Skeletal muscle tissue (tissue), 4 donors: ENCODE measurements around the gene NDUFS6. TPM values are rescaled to one million over a fixed set of nuclear protein-coding genes. Genes with fewer than 3 reads are reported as not detected.

Source experiments
- H3K27ac ChIP-seq: one replicate; pipeline ENCODE4 v1.7.0; 2013; ENCODE audit warnings: mild to moderate bottlenecking, low read depth, low read length, inconsistent platforms
- H3K27me3 ChIP-seq, 3 donors: one replicate each; pipeline ENCODE4 v1.7.0; 2013; ENCODE audit warnings: low read length in 3 of 3; ENCODE audit not compliant: control insufficient read depth in 3 of 3, insufficient read depth in 3 of 3
- H3K36me3 ChIP-seq, 3 donors: one replicate each; pipeline ENCODE4 v1.7.0; 2013; ENCODE audit warnings: low read length in 3 of 3; ENCODE audit not compliant: control insufficient read depth in 3 of 3, insufficient read depth in 3 of 3
- H3K4me1 ChIP-seq, 3 donors: one replicate each; pipeline ENCODE4 v1.7.0; 2013; ENCODE audit warnings: low read length in 3 of 3, mild to moderate bottlenecking in 3 of 3; ENCODE audit not compliant: control insufficient read depth in 3 of 3, insufficient read depth in 3 of 3
- H3K4me3 ChIP-seq, 3 donors: one replicate each; pipeline ENCODE4 v1.7.0; 2013; ENCODE audit warnings: low read length in 3 of 3
- H3K9ac ChIP-seq, 3 donors: one replicate each; pipeline ENCODE4 v1.7.0; 2013; ENCODE audit warnings: low read length in 3 of 3, mild to moderate bottlenecking in 3 of 3, moderate library complexity in 2 of 3, low read depth in 1 of 3
- H3K9me3 ChIP-seq, 3 donors: one replicate each; pipeline ENCODE4 v1.7.0; 2013; ENCODE audit warnings: low read length in 3 of 3; ENCODE audit not compliant: control insufficient read depth in 3 of 3
- total RNA-seq: library from RNA; depleted of rRNA; stranded (reverse); fragments of >200 nt; gene quantifications from one replicate; pipeline ENCODE4 v1.2.3, GENCODE V29; 2014
- donor health status: Osteomylitis.

Gene NDUFS6
- total RNA-seq, 1 donor from 2014 or later: 37.1 TPM

DNA sequence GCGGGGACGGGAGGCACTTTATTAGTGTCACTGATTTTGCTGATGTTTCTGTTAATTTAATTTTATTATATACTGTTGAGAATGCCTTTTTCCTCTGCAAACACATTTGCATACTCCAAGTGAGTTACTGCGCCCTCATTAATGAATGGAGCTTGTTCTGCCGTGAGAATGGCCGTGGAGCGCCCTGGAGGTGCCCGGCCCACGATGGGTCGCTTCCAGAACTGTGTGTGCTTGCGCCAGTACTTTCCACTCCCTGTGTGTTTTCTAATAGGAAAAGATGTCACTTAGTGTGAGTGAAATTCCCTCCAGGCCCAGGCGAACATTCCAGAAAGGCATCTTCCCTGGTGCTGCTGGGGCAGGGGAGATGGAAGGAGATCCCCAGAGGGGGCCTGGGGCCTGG, 30.1 kb downstream of the NDUFS6 start:
- no peaks in the 10 kb centered on the region for H3K4me1 ChIP-seq
- H3K4me3 ChIP-seq: no peak overlapping the region
- H3K9me3 ChIP-seq: no peaks in the 10 kb centered on the region
- H3K36me3 ChIP-seq: peaks cover 4 to 12% (median 6%) of the 10 kb centered on the region in 3 donors
- H3K9ac ChIP-seq: no peak overlapping the region
- peaks cover 0 to 12% (median 4%) of the 10 kb centered on the region in 3 donors for H3K27me3 ChIP-seq
- H3K27ac ChIP-seq: no peak overlapping the region

DNA sequence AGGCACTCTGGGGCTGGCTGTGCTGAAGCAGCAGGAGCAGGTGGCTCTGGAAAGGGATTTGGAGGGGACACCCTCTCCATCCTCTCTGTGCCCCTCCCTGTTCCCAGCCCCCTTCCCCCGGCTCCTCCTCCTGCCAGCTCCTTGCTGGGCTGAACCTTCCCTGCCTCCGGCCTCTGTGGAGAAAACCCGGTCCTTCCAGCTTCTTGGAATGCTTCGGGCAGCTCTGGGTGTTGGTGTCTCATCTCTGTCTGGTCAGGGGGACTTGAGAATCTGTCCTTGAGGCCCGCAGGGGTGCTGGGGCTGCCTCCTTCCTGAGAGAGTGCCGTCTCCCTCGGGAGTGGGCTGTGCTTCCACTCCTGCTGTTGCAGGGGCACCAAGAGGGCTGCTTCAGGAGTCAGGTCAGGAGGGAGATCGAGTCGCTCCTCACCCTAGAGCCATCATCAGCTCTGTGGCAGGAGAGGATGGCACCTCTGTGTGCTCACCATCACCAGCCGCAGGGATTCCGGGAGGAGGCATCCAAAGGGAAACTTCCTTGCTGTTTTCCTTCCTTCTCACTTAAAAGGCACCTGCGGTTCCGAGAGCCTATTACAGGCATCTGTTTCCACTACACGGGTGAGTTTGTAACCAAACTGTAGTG, 30.6 kb downstream of the NDUFS6 start:
- H3K27ac ChIP-seq: no peak overlapping the region

DNA sequence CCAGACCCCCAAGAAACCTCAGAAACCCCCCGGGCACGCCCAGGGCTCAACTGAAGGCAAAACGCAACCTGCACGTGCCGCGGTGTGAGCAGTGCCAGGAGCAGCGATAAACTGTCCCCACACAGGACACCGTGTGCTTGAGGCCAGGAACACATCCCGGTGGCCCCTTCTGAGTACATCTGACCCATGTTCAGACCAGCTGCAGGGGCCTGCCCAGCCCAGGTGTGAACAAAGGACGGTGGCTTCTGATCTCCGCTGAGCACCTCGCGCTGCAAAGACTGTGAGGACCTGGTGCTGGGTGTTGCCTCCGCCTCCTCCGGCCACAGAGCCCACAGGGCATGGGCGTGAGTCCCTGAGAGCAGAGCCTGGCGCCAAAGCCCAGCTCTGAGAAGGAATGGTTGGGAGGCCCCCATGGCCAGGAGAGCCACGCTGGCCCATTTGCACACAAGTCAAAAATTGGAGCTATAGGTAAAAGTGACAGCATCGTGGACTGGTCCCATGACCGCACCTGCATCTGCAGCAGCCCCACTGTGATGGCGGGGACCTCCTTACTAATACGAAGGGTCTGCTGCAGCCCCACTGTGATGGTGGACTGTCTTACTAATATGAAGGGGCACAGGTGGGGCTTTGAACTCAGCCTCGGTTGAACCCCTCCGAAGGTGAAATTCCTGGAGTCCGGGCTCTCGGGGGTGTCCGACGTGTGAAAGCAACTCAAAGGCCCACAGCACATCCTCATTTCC, 31.5 kb downstream of the NDUFS6 start:
- H3K27me3 ChIP-seq: peaks cover 4 to 18% (median 4%) of the 10 kb centered on the region in 3 donors
- no peaks in the 10 kb centered on the region for H3K4me1 ChIP-seq
- no peak overlapping the region for H3K27ac ChIP-seq
- H3K36me3 ChIP-seq: peaks cover 2 to 5% (median 3%) of the 10 kb centered on the region in 3 donors
- no peaks in the 10 kb centered on the region for H3K9me3 ChIP-seq
- no peak overlapping the region for H3K4me3 ChIP-seq
- H3K9ac ChIP-seq: no peak overlapping the region

More for the DNA sequence above, 30.6 kb downstream of the NDUFS6 start:
- Histone ChIP-seq H3K9me3 (no peaks in the 10 kb centered on the region), H3K27me3 (peaks cover 0 to 17% (median 4%) of the 10 kb centered on the region in 3 donors), H3K4me3 (no peak overlapping the region), H3K36me3 (peaks cover 3 to 7% (median 5%) of the 10 kb centered on the region in 3 donors), H3K4me1 (no peaks in the 10 kb centered on the region), H3K9ac (no peak overlapping the region)

DNA sequence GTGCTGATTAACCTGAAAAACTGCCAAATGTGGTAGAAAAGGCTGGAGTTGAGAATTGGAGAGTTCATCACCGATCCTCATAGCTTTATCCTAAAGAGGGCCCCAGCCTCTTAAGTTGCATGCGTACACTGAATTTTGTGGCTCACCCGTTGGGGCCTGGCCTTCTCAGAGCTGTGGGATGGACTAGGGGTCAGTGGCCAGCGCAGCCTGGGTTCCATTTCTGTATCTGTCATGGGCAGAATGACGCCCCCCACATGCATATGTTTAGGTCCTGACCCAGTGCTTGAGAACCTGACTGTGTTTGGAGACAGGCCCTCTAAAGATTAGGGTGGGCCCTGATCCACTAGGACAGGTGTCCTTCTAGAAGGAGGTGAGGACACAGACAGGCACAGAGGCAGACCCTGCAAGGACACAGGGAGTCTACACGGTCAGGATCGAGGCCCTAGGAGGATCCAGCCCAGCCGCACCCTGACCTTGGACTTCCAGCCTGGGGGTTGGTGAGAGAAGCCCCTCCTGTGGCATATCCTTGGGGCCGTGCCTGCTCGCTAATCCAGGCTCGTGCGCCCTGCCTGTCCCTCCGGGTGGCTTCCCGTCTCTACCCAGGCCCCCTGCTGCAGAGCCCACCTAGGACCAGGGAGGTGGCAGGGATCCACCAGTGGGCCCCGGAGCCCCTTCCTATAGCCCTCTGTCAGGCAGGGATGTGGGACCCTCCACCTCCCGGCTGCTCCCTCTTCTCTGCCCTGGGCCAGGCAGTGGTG, 32.2 kb downstream of the NDUFS6 start:
- H3K9me3 ChIP-seq: no peaks in the 10 kb centered on the region
- H3K9ac ChIP-seq: no peak overlapping the region
- no peak overlapping the region for H3K27ac ChIP-seq
- no peaks in the 10 kb centered on the region for H3K4me1 ChIP-seq
- no peak overlapping the region for H3K4me3 ChIP-seq
- H3K36me3 ChIP-seq: peaks cover 2 to 5% (median 3%) of the 10 kb centered on the region in 3 donors
- peaks cover 4 to 18% (median 4%) of the 10 kb centered on the region in 3 donors for H3K27me3 ChIP-seq

DNA sequence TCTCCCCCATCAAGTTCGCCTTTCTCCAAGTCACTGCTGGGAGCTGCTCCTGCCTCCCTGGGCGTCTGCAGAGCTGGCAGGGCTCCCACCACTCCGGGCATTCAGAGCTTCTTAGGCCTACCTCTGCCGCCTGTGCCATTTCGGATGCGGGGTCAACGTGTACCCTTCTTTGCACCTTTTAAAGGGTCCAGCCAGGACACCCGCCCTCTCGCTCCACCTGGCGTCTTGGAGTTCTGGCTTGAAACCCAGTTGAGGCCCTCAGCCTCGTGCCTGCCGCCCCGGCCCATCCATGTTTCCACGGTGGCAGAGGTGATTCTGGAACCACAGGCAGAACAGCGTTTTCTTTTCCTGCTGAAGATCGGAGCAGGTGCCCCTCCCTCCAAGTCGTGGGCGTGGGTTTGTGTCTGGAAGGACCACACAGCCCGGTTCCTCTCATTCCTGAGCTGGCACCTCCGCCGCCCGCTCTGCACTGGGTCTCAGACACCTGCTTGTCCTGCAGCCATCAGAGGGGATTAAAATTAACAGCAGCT, 32.9 kb downstream of the NDUFS6 start:
- Histone ChIP-seq H3K4me1 (no peaks in the 10 kb centered on the region), H3K9me3 (no peaks in the 10 kb centered on the region), H3K9ac (no peak overlapping the region), H3K36me3 (peaks cover 2 to 5% (median 3%) of the 10 kb centered on the region in 3 donors), H3K27ac (no peak overlapping the region), H3K4me3 (no peak overlapping the region), H3K27me3 (peaks cover 4 to 18% (median 4%) of the 10 kb centered on the region in 3 donors)

DNA sequence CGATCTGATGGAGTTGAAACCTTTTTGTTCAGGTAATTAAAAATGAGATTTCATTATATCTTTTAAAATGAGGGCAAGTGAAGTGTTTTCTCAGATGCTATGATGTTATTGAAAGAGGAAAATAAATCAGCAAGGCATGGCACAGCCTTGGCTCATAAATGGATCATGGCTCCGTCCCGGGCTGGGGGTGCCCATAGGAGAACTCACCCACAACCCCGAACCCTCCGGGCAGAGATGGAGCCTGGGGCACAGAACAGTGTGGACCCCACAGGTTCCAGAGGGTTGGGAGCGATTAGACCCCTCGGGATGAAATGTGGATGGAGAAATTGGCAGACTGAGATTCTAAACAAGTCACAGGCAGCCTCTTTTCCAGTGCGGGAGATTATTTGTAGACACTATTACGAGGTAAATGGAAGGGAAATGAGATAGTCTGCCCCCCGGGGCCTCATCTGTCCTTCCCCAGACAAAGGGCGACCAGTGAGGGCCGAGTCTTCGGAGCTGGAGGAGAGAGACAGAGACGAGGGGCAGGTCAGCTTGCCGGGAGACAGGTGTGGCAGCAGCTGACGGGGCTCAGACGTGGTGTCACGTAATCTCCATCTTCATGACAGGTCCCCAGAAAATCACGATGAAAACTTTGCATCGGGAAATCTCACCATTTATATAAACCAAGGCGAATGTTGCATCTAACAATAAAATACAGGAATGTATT, 33.7 kb downstream of the NDUFS6 start:
- Histone ChIP-seq H3K9ac (no peak overlapping the region), H3K27ac (no peak overlapping the region), H3K27me3 (peaks cover 4 to 18% (median 7%) of the 10 kb centered on the region in 3 donors), H3K4me3 (no peak overlapping the region), H3K36me3 (peaks cover 0 to 5% (median 3%) of the 10 kb centered on the region in 3 donors), H3K4me1 (no peaks in the 10 kb centered on the region), H3K9me3 (no peaks in the 10 kb centered on the region)

DNA sequence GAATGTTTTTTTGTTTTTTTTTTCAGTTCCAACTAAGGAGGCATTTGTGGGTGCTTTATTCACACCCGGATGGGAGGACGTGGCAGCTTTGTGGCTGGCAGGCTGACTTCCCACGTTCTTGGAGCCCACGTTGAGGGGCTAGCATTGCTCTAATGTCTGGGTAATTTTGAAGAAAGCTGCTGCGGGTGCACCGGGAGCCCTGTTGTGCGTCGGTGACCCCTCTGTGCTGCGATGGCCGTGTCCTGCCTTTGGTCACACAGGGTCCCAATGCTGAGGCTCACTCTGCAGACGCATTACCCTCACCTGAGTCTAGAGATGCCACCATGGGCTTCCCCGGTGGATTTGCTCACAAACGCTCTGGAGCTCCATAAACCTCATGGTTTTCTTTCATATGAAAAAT, 34.2 kb downstream of the NDUFS6 start:
- Histone ChIP-seq H3K4me3 (no peak overlapping the region), H3K9ac (no peak overlapping the region), H3K27ac (no peak overlapping the region), H3K36me3 (peaks cover 0 to under 1% (median 0%) of the 10 kb centered on the region in 3 donors), H3K9me3 (no peaks in the 10 kb centered on the region), H3K4me1 (no peaks in the 10 kb centered on the region), H3K27me3 (peaks cover 8 to 22% (median 12%) of the 10 kb centered on the region in 3 donors)

DNA sequence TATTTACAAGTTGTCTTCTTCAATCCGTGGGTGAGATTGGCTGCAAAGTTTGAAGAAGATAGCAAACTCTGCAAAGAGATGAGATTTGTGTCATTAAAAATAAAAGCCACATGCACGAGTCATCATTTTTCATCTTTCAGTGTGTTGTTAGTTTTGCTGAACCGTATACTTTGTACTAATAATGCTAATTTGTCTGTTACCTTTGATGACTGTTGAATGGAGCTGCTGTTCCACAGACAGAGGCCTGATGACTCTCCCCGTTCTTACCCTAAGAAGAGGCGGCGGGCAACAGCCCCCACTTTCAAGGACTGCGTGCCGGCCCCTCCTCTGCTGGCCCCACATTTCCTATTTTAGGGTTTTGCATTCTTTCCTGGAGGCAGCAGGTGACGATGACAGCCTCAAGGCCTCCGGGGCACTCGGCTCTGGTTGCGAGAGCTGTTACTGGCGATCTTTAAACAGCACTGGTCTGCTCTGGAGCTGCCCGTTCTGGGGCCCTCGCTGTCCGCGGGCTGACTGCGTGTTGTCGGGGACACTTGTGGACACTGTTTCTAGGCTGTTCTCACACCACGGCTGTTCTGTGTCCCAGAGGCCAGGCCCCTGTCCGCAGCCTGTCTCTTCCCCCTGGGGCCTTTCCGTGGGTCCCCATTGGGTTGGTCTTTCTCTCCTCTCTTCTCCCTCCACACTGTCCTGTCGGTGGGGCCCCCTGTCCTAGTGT, 35.1 kb downstream of the NDUFS6 start:
- H3K9me3 ChIP-seq: no peaks in the 10 kb centered on the region
- H3K9ac ChIP-seq: no peak overlapping the region
- no peaks in the 10 kb centered on the region for H3K36me3 ChIP-seq
- no peak overlapping the region for H3K4me3 ChIP-seq
- peaks cover 12 to 31% (median 21%) of the 10 kb centered on the region in 3 donors for H3K27me3 ChIP-seq
- no peak overlapping the region for H3K27ac ChIP-seq
- no peaks in the 10 kb centered on the region for H3K4me1 ChIP-seq
